H1 (cell line): ENCODE data around the gene EMX1. TPM values are rescaled to one million over a fixed set of nuclear protein-coding genes. Genes with fewer than 3 reads are reported as not detected.

Experiments
- CTCF ChIA-PET: fragments of 300-600 bp; sonication (Branson Sonifier 250); formaldehyde crosslinking; loops from one replicate; lab custom pipeline; 2021; ENCODE audit not compliant: partially characterized antibody; lab: Charles Lee
- POLR2A ChIA-PET: fragments of 300-600 bp; sonication (Branson Sonifier 250); formaldehyde crosslinking; loops from one replicate; lab custom pipeline; 2021; ENCODE audit warnings: inconsistent platforms; ENCODE audit not compliant: partially characterized antibody; lab: Charles Lee
- DNase-seq, 2 experiments: peaks; one replicate each; pipeline versions ENCODE4 v3.0.0 to v3.0.0-alpha.2; 2010 to 2022; ENCODE audit warnings: low spot score in 2 of 2, low read depth in 1 of 2, mixed read lengths in 1 of 2
- FAIRE-seq: peaks from 2 replicates; lab custom pipeline; 2011; peaks lifted over from hg19 to GRCh38; lab: Jason Lieb, UNC
- H2AFZ ChIP-seq: 2 replicates; pipeline ENCODE4 v1.8.1; 2012; ENCODE audit warnings: low read length, inconsistent platforms
- H2AK5ac ChIP-seq: 2 replicates; pipeline ENCODE4 v1.6.1; 2013; ENCODE audit warnings: low read depth, low read length
- H2BK120ac ChIP-seq: replicated peaks from 2 replicates; pipeline ENCODE3; 2013; ENCODE audit warnings: low read depth, low read length, inconsistent platforms
- H2BK12ac ChIP-seq: 2 replicates; pipeline ENCODE4 v1.6.1; 2013; ENCODE audit warnings: low read depth, low read length
- H2BK15ac ChIP-seq: 2 replicates; pipeline ENCODE4 v1.6.1; 2013; ENCODE audit warnings: low read length
- H2BK20ac ChIP-seq: 2 replicates; pipeline ENCODE4 v1.6.1; 2013; ENCODE audit warnings: low read length
- H2BK5ac ChIP-seq: 2 replicates; pipeline ENCODE4 v1.6.1; 2013; ENCODE audit warnings: low read depth, low read length
- H3K14ac ChIP-seq: 2 replicates; pipeline ENCODE4 v1.6.1; 2013; ENCODE audit warnings: inconsistent platforms; ENCODE audit not compliant: insufficient read length
- H3K18ac ChIP-seq: 2 replicates; pipeline ENCODE4 v1.6.1; 2013; ENCODE audit warnings: low read length; ENCODE audit errors: extremely low read depth
- H3K23ac ChIP-seq: 2 replicates; pipeline ENCODE4 v1.6.1; 2013; ENCODE audit warnings: inconsistent platforms; ENCODE audit not compliant: insufficient read length
- H3K23me2 ChIP-seq: 2 replicates; pipeline ENCODE4 v1.6.1; 2013; ENCODE audit warnings: low read depth, low read length
- H3K27ac ChIP-seq: 2 replicates; pipeline ENCODE4 v1.6.1; 2011; ENCODE audit warnings: low read depth, low read length, inconsistent platforms
- H3K27me3 ChIP-seq, 4 experiments: replicated peaks in 1 of 4; 1 replicate in 1 of 4; 2 replicates in 3 of 4; pipeline versions ENCODE4 v1.6.1 to v1.8.1; 2011 to 2013; ENCODE audit warnings: low read length in 3 of 4, mild to moderate bottlenecking in 3 of 4, inconsistent platforms in 2 of 4, mixed read lengths in 2 of 4, moderate library complexity in 1 of 4; ENCODE audit not compliant: control insufficient read depth in 3 of 4, insufficient read depth in 3 of 4; ENCODE audit errors: extremely low read depth in 1 of 4
- H3K36me3 ChIP-seq, 4 experiments: 2 replicates each; pipeline versions ENCODE4 v1.6.1 to v1.8.1; 2011 to 2013; ENCODE audit warnings: mild to moderate bottlenecking in 4 of 4, low read length in 3 of 4, moderate library complexity in 2 of 4, control low read depth in 1 of 4, inconsistent platforms in 1 of 4; ENCODE audit not compliant: insufficient read depth in 4 of 4, control insufficient read depth in 2 of 4
- H3K4ac ChIP-seq: replicated peaks from 2 replicates; pipeline ENCODE3; 2013; ENCODE audit warnings: low read length, low read depth, mixed read lengths, inconsistent platforms; ENCODE audit not compliant: insufficient read length
- H3K4me1 ChIP-seq, 4 experiments: replicated peaks in 1 of 4; 1 replicate in 1 of 4; 2 replicates in 3 of 4; pipeline versions ENCODE4 v1.6.1 to v1.8.1; 2011 to 2013; ENCODE audit warnings: low read length in 3 of 4, inconsistent platforms in 2 of 4, mixed read lengths in 1 of 4; ENCODE audit not compliant: insufficient read depth in 4 of 4, control insufficient read depth in 3 of 4
- H3K4me2 ChIP-seq, 2 experiments: 2 replicates each; pipeline versions ENCODE4 v1.6.1 to v1.8.1; 2011 to 2013; ENCODE audit warnings: low read depth in 2 of 2, low read length in 2 of 2, control low read depth in 1 of 2, inconsistent platforms in 1 of 2, mild to moderate bottlenecking in 1 of 2; ENCODE audit not compliant: insufficient read depth in 1 of 2
- H3K4me3 ChIP-seq, 4 experiments: fragments of 200-600, 300-600 bp in 1 of 4; sonication (generic), shearing (Covaris generic), sonication (Bioruptor Twin) in 1 of 4; 2 replicates each; pipeline versions ENCODE4 v1.5.1 to v1.8.1; 2011 to 2016; ENCODE audit warnings: low read length in 4 of 4, low read depth in 3 of 4, control low read depth in 2 of 4, inconsistent platforms in 2 of 4, mild to moderate bottlenecking in 2 of 4, mixed read lengths in 1 of 4, moderate library complexity in 1 of 4; ENCODE audit not compliant: insufficient read depth in 2 of 4; ENCODE audit errors: extremely low read depth in 1 of 4
- H3K56ac ChIP-seq: replicated peaks from 2 replicates; pipeline ENCODE3; 2013; ENCODE audit warnings: low read depth, mild to moderate bottlenecking, mixed read lengths, low read length, inconsistent platforms; ENCODE audit not compliant: insufficient read length
- H3K79me1 ChIP-seq: 2 replicates; pipeline ENCODE4 v1.6.1; 2013; ENCODE audit warnings: low read depth, low read length, control low read depth
- H3K79me2 ChIP-seq, 2 experiments: 2 replicates each; pipeline versions ENCODE4 v1.6.1 to v1.8.1; 2012 to 2013; ENCODE audit warnings: low read length in 2 of 2, mild to moderate bottlenecking in 2 of 2, inconsistent platforms in 1 of 2; ENCODE audit not compliant: insufficient read depth in 2 of 2, control insufficient read depth in 1 of 2
- H3K9ac ChIP-seq, 4 experiments: replicated peaks in 1 of 4; 1 replicate in 1 of 4; 2 replicates in 3 of 4; pipeline versions ENCODE4 v1.6.1 to v1.8.1; 2011 to 2013; ENCODE audit warnings: low read depth in 3 of 4, low read length in 3 of 4, control low read depth in 2 of 4, mild to moderate bottlenecking in 2 of 4, moderate library complexity in 2 of 4, inconsistent platforms in 1 of 4; ENCODE audit errors: extremely low read depth in 1 of 4
- H3K9me3 ChIP-seq, 2 experiments: 2 replicates each; pipeline versions ENCODE4 v1.6.1 to v1.8.1; 2012 to 2013; ENCODE audit warnings: mild to moderate bottlenecking in 2 of 2, moderate library complexity in 2 of 2, control low read depth in 1 of 2, inconsistent platforms in 1 of 2, low read depth in 1 of 2, low read length in 1 of 2, mixed read lengths in 1 of 2; ENCODE audit not compliant: insufficient read depth in 2 of 2
- H4K20me1 ChIP-seq, 2 experiments: replicated peaks in 1 of 2; 2 replicates each; pipeline versions ENCODE3 to v1.8.1; 2011 to 2013; ENCODE audit warnings: inconsistent platforms in 2 of 2, low read length in 2 of 2, mild to moderate bottlenecking in 1 of 2; ENCODE audit not compliant: insufficient read depth in 2 of 2, control insufficient read depth in 1 of 2
- H4K5ac ChIP-seq: 2 replicates; pipeline ENCODE4 v1.6.1; 2013; ENCODE audit warnings: low read length, low read depth, mixed read lengths, inconsistent platforms; ENCODE audit not compliant: insufficient read length
- H4K8ac ChIP-seq: 2 replicates; pipeline ENCODE4 v1.8.0; 2013; ENCODE audit warnings: mild to moderate bottlenecking, moderate library complexity, low read length, inconsistent platforms; ENCODE audit not compliant: insufficient read depth; ENCODE audit errors: extremely low read depth
- H4K91ac ChIP-seq: replicated peaks from 2 replicates; pipeline ENCODE3; 2013; ENCODE audit warnings: low read length, mixed read lengths, inconsistent platforms; ENCODE audit not compliant: insufficient read length
- ATF3 ChIP-seq: IDR thresholded peaks from 2 replicates; pipeline ENCODE4 v1.6.1; 2011; ENCODE audit warnings: low read depth, mild to moderate bottlenecking, low read length; ENCODE audit not compliant: insufficient read depth
- CEBPB ChIP-seq: IDR thresholded peaks from 2 replicates; pipeline ENCODE4 v1.6.1; 2012; ENCODE audit warnings: low read depth, low read length
- CTBP2 ChIP-seq: IDR thresholded peaks from 2 replicates; pipeline ENCODE4 v1.7.0; 2011; ENCODE audit warnings: borderline replicate concordance, mild to moderate bottlenecking, moderate library complexity, mixed read lengths, low read length; ENCODE audit not compliant: insufficient read depth, insufficient read length
- GTF2F1 ChIP-seq: IDR thresholded peaks from 2 replicates; pipeline ENCODE4 v1.6.1; 2012; ENCODE audit warnings: low read depth, low read length, improper control_type of control experiment, borderline replicate concordance
- POLR2A ChIP-seq, 2 experiments: IDR thresholded peaks; 1 replicate in 1 of 2; 2 replicates in 1 of 2; pipeline ENCODE4 v1.6.1; 2011; ENCODE audit warnings: low read depth in 2 of 2, low read length in 2 of 2, mild to moderate bottlenecking in 2 of 2; ENCODE audit errors: control extremely low read depth in 1 of 2
- POLR2AphosphoS5 ChIP-seq: IDR thresholded peaks from 2 replicates; pipeline ENCODE4 v1.6.1; 2011; ENCODE audit warnings: low read depth, low read length
- RNF2 ChIP-seq: fragments of 200-900, 300-1000 bp; sonication (generic); IDR thresholded peaks from 2 replicates; pipeline ENCODE4 v1.7.1; 2016; ENCODE audit warnings: borderline replicate concordance, low read depth, mild to moderate bottlenecking, antibody characterized with exemption, low read length; ENCODE audit not compliant: poor library complexity, severe bottlenecking; ENCODE audit errors: missing control alignments
- SIRT6 ChIP-seq: IDR thresholded peaks from one replicate; pipeline ENCODE4 v1.7.1; 2012; ENCODE audit warnings: low read length, inconsistent platforms
- SRF ChIP-seq: IDR thresholded peaks from 2 replicates; pipeline ENCODE4 v1.6.1; 2011; ENCODE audit warnings: mild to moderate bottlenecking, low read depth, low read length, moderate library complexity
- TAF7 ChIP-seq: optimal IDR thresholded peaks from 2 replicates; pipeline ENCODE3; 2011; ENCODE audit warnings: low read depth, mild to moderate bottlenecking, inconsistent platforms, low read length, moderate library complexity, borderline replicate concordance
- TCF12 ChIP-seq: IDR thresholded peaks from 2 replicates; pipeline ENCODE4 v1.6.1; 2011; ENCODE audit warnings: low read depth, mild to moderate bottlenecking, low read length
- WGBS, 2 experiments: shearing (Covaris generic) in 1 of 2; methylation state at CpG; one replicate each; pipeline versions ENCODE4 v1.1.6 to v1.1.7; 2013 to 2015; ENCODE audit warnings: low lambda C conversion rate in 2 of 2, mixed read lengths in 2 of 2, inconsistent platforms in 1 of 2, low coverage in 1 of 2, missing lambda C conversion rate in 1 of 2; ENCODE audit not compliant: insufficient replicate concordance in 2 of 2, insufficient coverage in 1 of 2, insufficient read length in 1 of 2; ENCODE audit errors: extremely low coverage in 1 of 2, missing lambda C conversion rate in 1 of 2; 5-methylcytosine and 5-hydroxymethylcytosine counted together
- polyA plus RNA-seq, 7 experiments: library from polyadenylated mRNA; depleted of rRNA in 3 of 7; stranded (reverse) in 5 of 7; unstranded in 2 of 7; fragments of >200 nt in 5 of 7; fragments of 200-250 nt in 2 of 7; gene quantifications; 1 replicate in 5 of 7; 2 replicates in 1 of 7; 4 replicates in 1 of 7; pipeline versions ENCODE4 v1.2.1 to v1.2.3, GENCODE V29; 2011 to 2013; ENCODE audit warnings: missing spikeins in 2 of 7, mixed read lengths in 2 of 7
- total RNA-seq: library from RNA; stranded (reverse); fragmentation: NEBNext Ultra II Directional; extraction: Animal tissue kit (Norgen Biotek cat#: 25700); gene quantifications from 2 replicates; pipeline ENCODE4 v1.2.1, GENCODE V29; 2021
- TF ChIP-seq, protein P1 (sequence below): IDR thresholded peaks from 2 replicates; pipeline ENCODE4 v1.6.1; 2012; ENCODE audit warnings: inconsistent platforms
- TF ChIP-seq, protein P2 (sequence below): IDR thresholded peaks from 2 replicates; pipeline ENCODE4 v1.6.1; 2012; ENCODE audit warnings: inconsistent platforms

The EMX1 gene
- total and polyA plus RNA-seq, 2 of the 8 experiments (the other 6 are each of a cell fraction or from before 2014, with no cell fraction given): 2.4 to 4.9 TPM

- no peak for FAIRE-seq
- CTCF ChIA-PET: interaction anchor here (0.6 to 11.9 kb wide), 18 partner anchors 8 to 206 kb away, joined by 3 to 166 read pairs (median 4); no protein-coding TSS in a partner anchor
- POLR2A ChIA-PET: interaction anchor here (1.3 kb wide), 1 partner anchor 34 kb away, joined by 3 read pairs; no protein-coding TSS in a partner anchor
- Histone ChIP-seq H3K14ac (no peak overlapping the region), H2BK120ac (no peak overlapping the region), H4K8ac (no peak overlapping the region), H2BK5ac (no peak overlapping the region), H3K36me3 (no peaks in the 10 kb centered on the region), H3K4me3 (no peak overlapping the region), H3K9ac (no peak overlapping the region), H3K27me3 (no peaks in the 10 kb centered on the region; a peak in 1 of 7 replicates), H3K79me2 (no peaks in the 10 kb centered on the region), H2AFZ (no peak overlapping the region), H2BK12ac (peak overlapping the region; percentile 94; the same call in 1 of the 2 replicates), H4K20me1 (no peaks in the 10 kb centered on the region), H3K9me3 (no peaks in the 10 kb centered on the region), H3K18ac (no peak overlapping the region), H3K27ac (no peak overlapping the region), H3K23ac (no peak overlapping the region), H3K4me2 (no peak overlapping the region), H3K79me1 (no peaks in the 10 kb centered on the region), H3K4me1 (peaks cover 5 to 21% (median 17%) of the 10 kb centered on the region in 4 experiments), H2AK5ac (no peak overlapping the region), H4K5ac (no peak overlapping the region), H3K23me2 (no peaks in the 10 kb centered on the region), H2BK20ac (no peak overlapping the region), H2BK15ac (no peak overlapping the region), H3K56ac (no peak overlapping the region), H4K91ac (no peak overlapping the region), H3K4ac (no peak overlapping the region)
- no peak for DNase-seq
- WGBS, 2 experiments: 87% methylated on average over 7 of the region's 7 CpGs; no CpG with 5 or more reads in 1 of the 2 experiments
- TF ChIP-seq TCF12 (no peak), CEBPB (no peak), POLR2AphosphoS5 (no peak), GTF2F1 (no peak), SIRT6 (no peak), CTBP2 (no peak), TAF7 (no peak), ATF3 (no peak), POLR2A (IDR thresholded peaks at IDR 0.05; ENCODE audit: control extremely low read depth in 1 of 2, low read depth in 2 of 2, low read length in 2 of 2) (no peak), RNF2 (no peak), SRF (no peak)
- TF ChIP-seq, protein P1, sequence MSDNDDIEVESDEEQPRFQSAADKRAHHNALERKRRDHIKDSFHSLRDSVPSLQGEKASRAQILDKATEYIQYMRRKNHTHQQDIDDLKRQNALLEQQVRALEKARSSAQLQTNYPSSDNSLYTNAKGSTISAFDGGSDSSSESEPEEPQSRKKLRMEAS: no peak
- TF ChIP-seq, protein P2, sequence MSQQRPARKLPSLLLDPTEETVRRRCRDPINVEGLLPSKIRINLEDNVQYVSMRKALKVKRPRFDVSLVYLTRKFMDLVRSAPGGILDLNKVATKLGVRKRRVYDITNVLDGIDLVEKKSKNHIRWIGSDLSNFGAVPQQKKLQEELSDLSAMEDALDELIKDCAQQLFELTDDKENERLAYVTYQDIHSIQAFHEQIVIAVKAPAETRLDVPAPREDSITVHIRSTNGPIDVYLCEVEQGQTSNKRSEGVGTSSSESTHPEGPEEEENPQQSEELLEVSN: no peak
Measured at GRCh38 chr2:72971036-72971435, 53.7 kb downstream of the EMX1 start.
